ENCODE data around the gene AMACR.
"Not testable (repeated sequence)": the region's sequence is repeated elsewhere in the genome, so short reads cannot be mapped to it uniquely, and the experiment has no call there.

The AMACR gene

DNA sequence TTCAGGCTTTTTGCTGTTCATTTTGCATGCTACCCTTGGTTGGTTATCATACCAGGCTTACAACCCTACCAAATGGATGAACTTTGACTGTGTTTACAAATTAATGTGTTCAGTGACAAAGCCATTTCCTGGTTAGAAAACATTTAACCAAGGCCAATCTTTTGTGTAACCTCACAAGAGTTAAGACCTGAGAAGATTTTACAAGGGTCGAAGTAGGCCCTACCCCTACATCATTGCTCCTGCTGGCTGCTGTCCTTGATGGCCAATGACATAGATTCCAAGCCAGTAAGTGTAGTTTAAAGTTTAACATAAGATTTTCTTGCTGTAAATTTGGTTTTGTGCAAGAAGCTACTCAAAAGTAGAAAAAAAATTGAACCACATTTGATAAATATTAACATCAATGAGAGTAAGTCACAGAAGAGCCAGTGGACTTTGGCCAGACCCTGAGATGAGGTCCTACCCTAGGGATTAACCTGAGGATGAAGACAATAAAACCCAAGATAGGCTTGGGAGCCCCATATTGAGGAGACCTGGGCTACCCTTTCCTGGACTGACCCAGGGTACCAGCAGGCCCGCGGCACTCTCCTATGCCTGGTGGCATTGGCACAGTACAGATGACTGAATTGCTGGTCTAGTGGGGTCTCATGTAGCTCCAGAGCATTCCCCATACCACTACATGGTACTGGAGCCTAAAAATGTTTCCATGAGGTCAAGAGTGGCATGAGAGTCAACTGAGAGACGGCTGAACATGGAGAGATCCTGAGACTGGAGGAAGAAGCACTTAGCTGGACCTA lies 26.9 kb upstream of the AMACR start:
- Histone ChIP-seq H3K4me3 (ENCODE audit: low read depth, low read length, poor library complexity, severe bottlenecking) (no peak overlapping the region), H3K4me2 (ENCODE audit: low read length) (no peak overlapping the region), H4K20me1 (ENCODE audit: insufficient read depth, low read length) (no peaks in the 10 kb centered on the region), H2AFZ (ENCODE audit: low read length) (no peak overlapping the region), H3K9me3 (ENCODE audit: low read length) (no peaks in the 10 kb centered on the region), H3K4me1 (ENCODE audit: insufficient read depth, low read length, severe bottlenecking) (no peaks in the 10 kb centered on the region), H3F3A (ENCODE audit: insufficient read depth, low read length) (no peaks in the 10 kb centered on the region), H3K9ac (ENCODE audit: low read length) (no peak overlapping the region), H3K27ac (ENCODE audit: low read depth, low read length, poor library complexity, severe bottlenecking) (no peak overlapping the region), H3K79me2 (ENCODE audit: insufficient read depth, low read length) (no peaks in the 10 kb centered on the region), H3K9me2 (ENCODE audit: low read depth, low read length) (no peaks in the 10 kb centered on the region), H3K27me3 (ENCODE audit: insufficient read depth, low read length) (no peaks in the 10 kb centered on the region), H3K36me3 (ENCODE audit: insufficient read depth, low read length) (no peaks in the 10 kb centered on the region; the same call in 1 of the 2 replicates)
- TF ChIP-seq CTCF (IDR thresholded peaks at IDR 0.05; ENCODE audit: low read length) (no peak), EZH2 (IDR thresholded peaks at IDR 0.05; ENCODE audit: borderline replicate concordance, low read length) (no peak)

- Histone ChIP-seq H3K4me1 (ENCODE audit: insufficient read depth, low read length, severe bottlenecking) (no peaks in the 10 kb centered on the region), H3K9ac (ENCODE audit: low read length) (no peak overlapping the region), H3F3A (ENCODE audit: insufficient read depth, low read length) (no peaks in the 10 kb centered on the region), H3K4me2 (ENCODE audit: low read length) (no peak overlapping the region), H3K36me3 (ENCODE audit: insufficient read depth, low read length) (no peaks in the 10 kb centered on the region; the same call in 1 of the 2 replicates), H3K9me2 (ENCODE audit: low read depth, low read length) (no peaks in the 10 kb centered on the region), H3K4me3 (ENCODE audit: low read depth, low read length, poor library complexity, severe bottlenecking) (no peak overlapping the region), H2AFZ (ENCODE audit: low read length) (no peak overlapping the region), H3K79me2 (ENCODE audit: insufficient read depth, low read length) (no peaks in the 10 kb centered on the region), H3K27me3 (ENCODE audit: insufficient read depth, low read length) (no peaks in the 10 kb centered on the region), H3K27ac (ENCODE audit: low read depth, low read length, poor library complexity, severe bottlenecking) (no peak overlapping the region), H4K20me1 (ENCODE audit: insufficient read depth, low read length) (no peaks in the 10 kb centered on the region), H3K9me3 (ENCODE audit: low read length) (no peaks in the 10 kb centered on the region)
- TF ChIP-seq EZH2 (IDR thresholded peaks at IDR 0.05; ENCODE audit: borderline replicate concordance, low read length) (no peak), CTCF (IDR thresholded peaks at IDR 0.05; ENCODE audit: low read length) (no peak)
Measured at GRCh38 chr5:34031966-34032365, 24.1 kb upstream of the AMACR start.

GRCh38 chr5:34031117-34031516 lies 23.3 kb upstream of the AMACR start:
- Histone ChIP-seq H3K4me3 (ENCODE audit: low read depth, low read length, poor library complexity, severe bottlenecking) (no peak overlapping the region), H3K27me3 (ENCODE audit: insufficient read depth, low read length) (no peaks in the 10 kb centered on the region), H3K9me2 (ENCODE audit: low read depth, low read length) (no peaks in the 10 kb centered on the region), H3K4me2 (ENCODE audit: low read length) (no peak overlapping the region), H2AFZ (ENCODE audit: low read length) (no peak overlapping the region), H3K27ac (ENCODE audit: low read depth, low read length, poor library complexity, severe bottlenecking) (no peak overlapping the region), H3F3A (ENCODE audit: insufficient read depth, low read length) (no peaks in the 10 kb centered on the region), H3K4me1 (ENCODE audit: insufficient read depth, low read length, severe bottlenecking) (no peaks in the 10 kb centered on the region), H3K79me2 (ENCODE audit: insufficient read depth, low read length) (no peaks in the 10 kb centered on the region), H3K36me3 (ENCODE audit: insufficient read depth, low read length) (no peaks in the 10 kb centered on the region; the same call in 1 of the 2 replicates), H3K9ac (ENCODE audit: low read length) (no peak overlapping the region), H3K9me3 (ENCODE audit: low read length) (no peaks in the 10 kb centered on the region), H4K20me1 (ENCODE audit: insufficient read depth, low read length) (no peaks in the 10 kb centered on the region)
- TF ChIP-seq CTCF (IDR thresholded peaks at IDR 0.05; ENCODE audit: low read length) = no peak
- TF ChIP-seq EZH2 (IDR thresholded peaks at IDR 0.05; ENCODE audit: borderline replicate concordance, low read length) = no peak

- H3K4me3 ChIP-seq (ENCODE audit: low read depth, low read length, poor library complexity, severe bottlenecking); H3K4me2 ChIP-seq (ENCODE audit: low read length): not testable (repeated sequence)
Measured at GRCh38 chr5:34030585-34030984, 22.7 kb upstream of the AMACR start.

More at GRCh38 chr5:34030585-34030984, 22.7 kb upstream of the AMACR start:
- not testable (repeated sequence) for H3K9ac ChIP-seq (ENCODE audit: low read length); H3K9me3 ChIP-seq (ENCODE audit: low read length); H3K27ac ChIP-seq (ENCODE audit: low read depth, low read length, poor library complexity, severe bottlenecking); H3K27me3 ChIP-seq (ENCODE audit: insufficient read depth, low read length); H3F3A ChIP-seq (ENCODE audit: insufficient read depth, low read length); H3K36me3 ChIP-seq (ENCODE audit: insufficient read depth, low read length); H4K20me1 ChIP-seq (ENCODE audit: insufficient read depth, low read length); H3K4me1 ChIP-seq (ENCODE audit: insufficient read depth, low read length, severe bottlenecking); H3K9me2 ChIP-seq (ENCODE audit: low read depth, low read length); H3K79me2 ChIP-seq (ENCODE audit: insufficient read depth, low read length); H2AFZ ChIP-seq (ENCODE audit: low read length)

All from OCI-LY1 (cell line).